Left ventricle myocardium inferior (tissue), 1 donor: ENCODE data around the gene MAP1B. TPM values are rescaled to one million over a fixed set of nuclear protein-coding genes. Genes with fewer than 3 reads are reported as not detected.

Experiments used
- DNase-seq: peaks from one replicate; pipeline ENCODE4 v3.0.0-alpha.2; 2020
- H3K27ac ChIP-seq: fragments of 200-600 bp; replicated peaks from 2 replicates; pipeline ENCODE4 v1.8.0; 2021
- H3K27me3 ChIP-seq: fragments of 200-600 bp; 2 replicates; pipeline ENCODE4 v1.8.0; 2021; ENCODE audit warnings: low read depth
- H3K36me3 ChIP-seq: fragments of 200-600 bp; 2 replicates; pipeline ENCODE4 v1.8.0; 2021
- H3K4me1 ChIP-seq: fragments of 200-600 bp; 2 replicates; pipeline ENCODE4 v1.8.0; 2021
- H3K4me3 ChIP-seq: fragments of 200-600 bp; 2 replicates; pipeline ENCODE4 v1.8.0; 2021; ENCODE audit warnings: mild to moderate bottlenecking, moderate library complexity
- H3K9me3 ChIP-seq: fragments of 200-600 bp; replicated peaks from 2 replicates; pipeline ENCODE4 v1.8.0; 2021
- intact Hi-C: fragments of 100-400 bp; cut with micrococcal nuclease; formaldehyde crosslinking; loops from one replicate; pipeline ENCODE4 v1.11.0; 2022
- total RNA-seq: library from RNA; stranded (reverse); fragmentation: NEBNext Ultra II Directional; extraction: Animal tissue kit (Norgen Biotek cat#: 25700); gene quantifications from one replicate; pipeline ENCODE4 v1.2.1, GENCODE V29; 2021
- TF ChIP-seq, protein P1 (sequence below): fragments of 200-600 bp; IDR thresholded peaks from 2 replicates; pipeline ENCODE4 v1.8.0; 2021; ENCODE audit warnings: antibody characterized with exemption, mild to moderate bottlenecking, borderline replicate concordance
- donor health status: DM: no; HTN: yes; CAD: no; lungs with severe emphysema.

The MAP1B gene
- total RNA-seq, 1 donor from 2014 or later: 73.2 TPM

DNA sequence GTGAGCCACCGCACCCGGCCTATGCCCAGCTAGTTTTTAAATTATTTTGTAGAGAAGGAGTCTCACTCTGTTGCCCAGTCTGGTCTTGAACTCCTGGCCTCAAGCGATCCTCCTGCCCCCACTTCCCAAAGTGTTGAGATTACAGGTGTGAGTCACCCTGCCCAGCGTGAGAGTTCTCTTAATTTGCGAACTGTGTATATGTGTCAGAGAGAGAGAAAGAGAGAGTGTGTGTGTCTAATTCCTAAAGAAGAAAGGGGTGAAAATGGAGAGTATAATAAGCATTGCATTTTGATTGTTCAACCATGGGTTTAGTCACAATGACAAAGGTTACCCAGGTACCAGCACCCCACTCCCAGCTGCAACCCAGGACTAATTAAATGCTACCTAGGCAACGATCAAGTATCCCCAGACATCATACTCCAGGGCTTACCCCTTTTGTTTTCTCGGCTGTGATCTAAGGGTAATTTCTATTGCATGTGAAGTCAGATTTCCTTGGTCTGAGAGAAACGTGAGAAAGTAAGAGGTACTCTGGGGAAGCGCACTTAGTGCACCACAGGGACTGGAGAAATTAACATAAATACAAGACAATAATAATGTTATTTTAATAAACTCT, 16.6 kb downstream of the MAP1B start:
- Histone ChIP-seq H3K4me1 (peaks cover 19% of the 10 kb centered on the region), H3K4me3 (no peak overlapping the region), H3K36me3 (peaks cover 23% of the 10 kb centered on the region), H3K27ac (no peak overlapping the region), H3K27me3 (no peaks in the 10 kb centered on the region), H3K9me3 (no peaks in the 10 kb centered on the region)
- no peak for DNase-seq
- intact Hi-C loops: no loop called here
- TF ChIP-seq, protein P1, sequence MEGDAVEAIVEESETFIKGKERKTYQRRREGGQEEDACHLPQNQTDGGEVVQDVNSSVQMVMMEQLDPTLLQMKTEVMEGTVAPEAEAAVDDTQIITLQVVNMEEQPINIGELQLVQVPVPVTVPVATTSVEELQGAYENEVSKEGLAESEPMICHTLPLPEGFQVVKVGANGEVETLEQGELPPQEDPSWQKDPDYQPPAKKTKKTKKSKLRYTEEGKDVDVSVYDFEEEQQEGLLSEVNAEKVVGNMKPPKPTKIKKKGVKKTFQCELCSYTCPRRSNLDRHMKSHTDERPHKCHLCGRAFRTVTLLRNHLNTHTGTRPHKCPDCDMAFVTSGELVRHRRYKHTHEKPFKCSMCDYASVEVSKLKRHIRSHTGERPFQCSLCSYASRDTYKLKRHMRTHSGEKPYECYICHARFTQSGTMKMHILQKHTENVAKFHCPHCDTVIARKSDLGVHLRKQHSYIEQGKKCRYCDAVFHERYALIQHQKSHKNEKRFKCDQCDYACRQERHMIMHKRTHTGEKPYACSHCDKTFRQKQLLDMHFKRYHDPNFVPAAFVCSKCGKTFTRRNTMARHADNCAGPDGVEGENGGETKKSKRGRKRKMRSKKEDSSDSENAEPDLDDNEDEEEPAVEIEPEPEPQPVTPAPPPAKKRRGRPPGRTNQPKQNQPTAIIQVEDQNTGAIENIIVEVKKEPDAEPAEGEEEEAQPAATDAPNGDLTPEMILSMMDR: no peak

- Histone ChIP-seq H3K9me3 (no peaks in the 10 kb centered on the region), H3K36me3 (peaks cover 17% of the 10 kb centered on the region), H3K4me1 (peaks cover 19% of the 10 kb centered on the region), H3K27ac (no peak overlapping the region), H3K4me3 (no peak overlapping the region), H3K27me3 (no peaks in the 10 kb centered on the region)
- intact Hi-C loops: no loop called here
- no peak for DNase-seq
- TF ChIP-seq, protein P1: no peak
These were observed 18.1 kb downstream of the MAP1B start for GRCh38 chr5:72125271-72125940.

GRCh38 chr5:72125941-72126620, 18.8 kb downstream of the MAP1B start:
- no peak overlapping the region for H3K27ac ChIP-seq
- peaks cover 13% of the 10 kb centered on the region for H3K36me3 ChIP-seq
- no peaks in the 10 kb centered on the region for H3K27me3 ChIP-seq
- no peak overlapping the region for H3K4me3 ChIP-seq
- H3K4me1 ChIP-seq: peaks cover 22% of the 10 kb centered on the region
- no peaks in the 10 kb centered on the region for H3K9me3 ChIP-seq
- intact Hi-C loops: no loop called here
- no peak for DNase-seq
- TF ChIP-seq, protein P1: no peak

DNA sequence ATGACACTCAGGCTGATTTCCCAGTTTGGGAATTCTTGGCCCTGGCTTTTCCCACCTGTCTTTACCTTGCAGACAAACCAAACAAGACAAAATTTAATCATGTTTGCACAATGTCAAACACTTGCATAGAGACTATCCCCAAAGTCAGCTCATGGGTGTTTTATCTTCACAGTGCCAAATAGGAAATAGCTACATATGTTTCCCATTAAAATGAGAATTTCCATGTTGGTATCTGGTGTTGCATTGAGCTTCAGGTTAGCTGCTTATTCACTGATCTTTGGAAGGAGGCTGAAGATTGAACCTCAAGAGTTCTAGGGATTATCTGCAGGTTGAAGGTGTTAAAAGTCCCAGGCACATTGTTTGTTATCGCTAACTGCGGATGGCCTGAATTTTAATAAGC, 19.5 kb downstream of the MAP1B start:
- Histone ChIP-seq H3K4me1 (peaks cover 29% of the 10 kb centered on the region), H3K4me3 (no peak overlapping the region), H3K27me3 (no peaks in the 10 kb centered on the region), H3K9me3 (no peaks in the 10 kb centered on the region), H3K36me3 (peaks cover 13% of the 10 kb centered on the region), H3K27ac (no peak overlapping the region)
- DNase-seq: no peak
- TF ChIP-seq, protein P1: no peak
- intact Hi-C loops: no loop called here

DNA sequence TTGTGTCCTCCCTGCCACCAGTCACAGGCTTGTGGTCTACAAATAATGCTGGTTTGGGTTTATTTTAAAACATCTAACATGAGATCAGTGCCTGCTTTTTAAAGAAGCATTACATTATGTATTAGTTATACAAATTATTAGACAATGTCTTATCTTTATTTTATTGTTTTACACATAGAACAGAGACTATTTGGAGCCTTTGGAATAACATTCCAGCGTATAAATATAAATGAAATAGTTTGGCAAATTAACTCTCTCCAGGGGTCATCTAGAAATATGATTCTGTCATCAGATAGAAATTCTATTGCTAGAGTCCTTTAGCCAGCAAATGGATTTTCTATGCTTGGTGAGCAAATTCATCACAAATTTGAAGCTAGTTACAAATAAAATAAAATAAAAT, 22.4 kb downstream of the MAP1B start:
- no peak for DNase-seq

More for the DNA sequence above, 22.4 kb downstream of the MAP1B start:
- Histone ChIP-seq H3K9me3 (no peaks in the 10 kb centered on the region), H3K27me3 (no peaks in the 10 kb centered on the region), H3K4me1 (peaks cover 56% of the 10 kb centered on the region), H3K27ac (no peak overlapping the region), H3K36me3 (peaks cover 5% of the 10 kb centered on the region), H3K4me3 (no peak overlapping the region)
- TF ChIP-seq, protein P1: no peak
- intact Hi-C loops: loop anchor here (10.0 kb wide), 1 partner anchor 175 kb away; no protein-coding TSS in a partner anchor
